OCI-LY1 (cell line): ENCODE measurements around the gene NASP.

Experiments
- H2AFZ ChIP-seq: fragments of 200-600 bp; sonication (generic), shearing (Covaris generic); 2 replicates; pipeline ENCODE4 v1.6.0; 2014; ENCODE audit warnings: antibody characterized with exemption, mild to moderate bottlenecking, low read length
- H3F3A ChIP-seq: fragments of 200-600 bp; sonication (generic), shearing (Covaris generic); 2 replicates; pipeline ENCODE4 v1.6.0; 2014; ENCODE audit warnings: mild to moderate bottlenecking, antibody characterized with exemption, low read length, moderate library complexity; ENCODE audit not compliant: insufficient read depth
- H3K27ac ChIP-seq: fragments of 200-600 bp; sonication (generic); 2 replicates; pipeline ENCODE4 v1.5.1; 2014; ENCODE audit warnings: low read length, mixed run types, mild to moderate bottlenecking, low read depth; ENCODE audit not compliant: poor library complexity, severe bottlenecking
- H3K27me3 ChIP-seq: fragments of 200-600 bp; sonication (generic); 2 replicates; pipeline ENCODE4 v1.6.0; 2014; ENCODE audit warnings: antibody characterized with exemption, mild to moderate bottlenecking, low read length, moderate library complexity; ENCODE audit not compliant: insufficient read depth
- H3K36me3 ChIP-seq: fragments of 200-600 bp; sonication (generic); 2 replicates; pipeline ENCODE4 v1.6.1; 2014; ENCODE audit warnings: mild to moderate bottlenecking, antibody characterized with exemption, low read length, moderate library complexity, mixed read lengths; ENCODE audit not compliant: insufficient read depth
- H3K4me1 ChIP-seq: fragments of 200-600 bp; sonication (generic); 2 replicates; pipeline ENCODE4 v1.5.1; 2014; ENCODE audit warnings: mild to moderate bottlenecking, low read length, moderate library complexity; ENCODE audit not compliant: insufficient read depth, severe bottlenecking
- H3K4me2 ChIP-seq: fragments of 200-600 bp; sonication (generic), shearing (Covaris generic); 2 replicates; pipeline ENCODE4 v1.6.1; 2014; ENCODE audit warnings: low read length
- H3K4me3 ChIP-seq: fragments of 200-600 bp; sonication (generic); 2 replicates; pipeline ENCODE4 v1.5.1; 2014; ENCODE audit warnings: low read length, low read depth, mild to moderate bottlenecking, mixed read lengths; ENCODE audit not compliant: poor library complexity, severe bottlenecking
- H3K79me2 ChIP-seq: fragments of 200-600 bp; shearing (Covaris generic); 2 replicates; pipeline ENCODE4 v1.6.1; 2016; ENCODE audit warnings: mixed run types, low read length, mixed read lengths; ENCODE audit not compliant: insufficient read depth
- H3K9ac ChIP-seq: fragments of 200-600 bp; sonication (generic), shearing (Covaris generic); 2 replicates; pipeline ENCODE4 v1.6.1; 2014; ENCODE audit warnings: mild to moderate bottlenecking, low read length, mixed read lengths
- H3K9me2 ChIP-seq: fragments of 200-600 bp; sonication (generic), shearing (Covaris generic); 2 replicates; pipeline ENCODE4 v1.6.1; 2014; ENCODE audit warnings: low read depth, mild to moderate bottlenecking, low read length, mixed read lengths
- H3K9me3 ChIP-seq: fragments of 200-600 bp; shearing (Covaris generic); 2 replicates; pipeline ENCODE4 v1.6.1; 2014; ENCODE audit warnings: low read length, mixed read lengths
- H4K20me1 ChIP-seq: fragments of 200-600 bp; sonication (generic), shearing (Covaris generic); 2 replicates; pipeline ENCODE4 v1.6.0; 2016; ENCODE audit warnings: mild to moderate bottlenecking, low read length; ENCODE audit not compliant: insufficient read depth
- CTCF ChIP-seq: fragments of 200-600 bp; sonication (generic), shearing (Covaris generic); IDR thresholded peaks from 2 replicates; pipeline ENCODE4 v1.5.1; 2017; ENCODE audit warnings: mild to moderate bottlenecking, antibody characterized with exemption, low read length, moderate library complexity, mixed read lengths
- EZH2 ChIP-seq: fragments of 200-600 bp; sonication (generic), shearing (Covaris generic); IDR thresholded peaks from 2 replicates; pipeline ENCODE4 v1.8.0; 2017; ENCODE audit warnings: borderline replicate concordance, mixed run types, mild to moderate bottlenecking, antibody characterized with exemption, low read length, moderate library complexity, mixed read lengths

NASP gene

GRCh38 chr1:45573231-45573804, 10.5 kb upstream of the NASP start:
- no peaks in the 10 kb centered on the region for H3K79me2 ChIP-seq
- no peak overlapping the region for H3K4me2 ChIP-seq
- H3K36me3 ChIP-seq: peaks cover 33% of the 10 kb centered on the region; the same call in 1 of the 2 replicates
- no peaks in the 10 kb centered on the region for H3K27me3 ChIP-seq
- no peak overlapping the region for H2AFZ ChIP-seq
- no peaks in the 10 kb centered on the region for H3F3A ChIP-seq
- H3K4me3 ChIP-seq: no peak overlapping the region
- H3K4me1 ChIP-seq: no peaks in the 10 kb centered on the region
- TF ChIP-seq EZH2 (no peak), CTCF (no peak)
- no peaks in the 10 kb centered on the region for H3K9me3 ChIP-seq
- no peak overlapping the region for H3K27ac ChIP-seq
- H3K9ac ChIP-seq: no peak overlapping the region
- no peaks in the 10 kb centered on the region for H4K20me1 ChIP-seq
- H3K9me2 ChIP-seq: no peaks in the 10 kb centered on the region

DNA sequence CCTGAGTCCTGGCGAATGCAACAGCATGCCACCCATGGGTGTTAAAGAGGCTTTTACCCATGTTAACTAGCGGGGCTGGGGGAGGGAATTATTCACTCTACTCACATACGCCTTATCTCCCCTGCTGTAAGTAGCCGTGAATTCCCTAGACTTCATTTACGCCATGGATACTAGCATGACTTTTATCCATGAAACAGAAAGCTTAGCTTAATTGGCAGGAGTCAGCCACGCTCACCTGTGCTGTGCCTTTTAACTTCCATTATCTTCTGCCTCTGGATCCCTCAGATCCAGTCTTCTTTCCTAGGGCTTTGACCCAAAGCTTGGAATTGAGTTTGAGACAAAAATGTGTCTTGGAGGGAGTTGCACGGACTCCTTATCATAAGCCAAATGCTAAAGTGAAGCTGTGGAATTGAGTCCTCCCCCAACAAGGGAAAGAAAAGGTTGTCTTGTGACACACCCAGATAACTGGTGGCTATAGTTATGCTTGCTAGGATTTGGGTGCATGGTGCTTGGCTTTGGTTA, 9.7 kb upstream of the NASP start:
- Histone ChIP-seq H3K36me3 (peaks cover 25% of the 10 kb centered on the region; the same call in 1 of the 2 replicates), H4K20me1 (no peaks in the 10 kb centered on the region), H2AFZ (no peak overlapping the region), H3K4me1 (no peaks in the 10 kb centered on the region), H3K4me3 (no peak overlapping the region), H3K9me2 (no peaks in the 10 kb centered on the region), H3K9me3 (no peaks in the 10 kb centered on the region), H3K4me2 (no peak overlapping the region), H3K79me2 (no peaks in the 10 kb centered on the region), H3F3A (no peaks in the 10 kb centered on the region), H3K27me3 (no peaks in the 10 kb centered on the region), H3K9ac (no peak overlapping the region), H3K27ac (no peak overlapping the region)
- no peak for TF ChIP-seq CTCF
- TF ChIP-seq EZH2: no peak

DNA sequence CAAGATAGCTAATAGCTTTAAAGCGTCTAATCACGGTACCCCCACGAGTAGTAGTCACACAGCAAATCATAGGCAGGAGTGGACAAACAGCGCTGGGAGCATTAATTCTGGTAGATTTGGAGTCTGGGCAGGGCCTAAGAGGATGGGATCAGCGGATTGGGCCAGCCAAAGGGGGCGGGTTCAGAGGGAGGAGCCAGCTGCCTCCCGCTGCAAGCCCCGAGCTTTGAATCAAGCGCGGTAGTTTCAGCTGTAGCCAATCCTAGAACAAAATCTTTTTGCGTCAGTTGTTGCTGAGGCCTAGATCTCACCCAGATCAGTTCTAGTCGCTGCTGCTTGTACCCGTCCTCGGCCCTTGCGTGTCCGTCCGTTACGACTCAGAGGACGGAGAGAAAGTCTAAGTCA, 576 bp upstream of the NASP start:
- Histone ChIP-seq H3K9me3 (no peaks in the 10 kb centered on the region), H3F3A (no peaks in the 10 kb centered on the region), H3K4me3 (peak overlapping the region; percentile 87), H3K4me2 (peak overlapping the region; percentile 90), H3K9me2 (no peaks in the 10 kb centered on the region), H3K4me1 (peaks cover 40% of the 10 kb centered on the region), H3K79me2 (peaks cover 37% of the 10 kb centered on the region), H3K9ac (peak overlapping the region; percentile 88), H4K20me1 (0 out of 2 replicates have a peak, but pooled peaks cover 2% of the 10 kb centered on the region), H3K36me3 (peaks cover 21% of the 10 kb centered on the region), H2AFZ (0 out of 2 replicates have a peak overlapping the region, but pooled peaks have one; percentile 13), H3K27me3 (no peaks in the 10 kb centered on the region), H3K27ac (peak overlapping the region; percentile 86)
- no peak for TF ChIP-seq CTCF
- no peak for TF ChIP-seq EZH2
